GM23248 (cell line): ENCODE measurements around the gene ICA1.

ENCODE experiments used
- EZH2 ChIP-seq: fragments of 200-600 bp; sonication (generic); IDR thresholded peaks from 2 replicates; pipeline ENCODE4 v1.6.1; 2018; ENCODE audit warnings: antibody characterized with exemption, mild to moderate bottlenecking; ENCODE audit not compliant: insufficient read depth, poor library complexity, severe bottlenecking
- EZH2phosphoT487 ChIP-seq: fragments of 200-600 bp; sonication (generic); IDR thresholded peaks from 2 replicates; pipeline ENCODE4 v1.6.1; 2018; ENCODE audit warnings: antibody characterized with exemption, moderate library complexity, mild to moderate bottlenecking, low read depth; ENCODE audit not compliant: insufficient read depth

DNA sequence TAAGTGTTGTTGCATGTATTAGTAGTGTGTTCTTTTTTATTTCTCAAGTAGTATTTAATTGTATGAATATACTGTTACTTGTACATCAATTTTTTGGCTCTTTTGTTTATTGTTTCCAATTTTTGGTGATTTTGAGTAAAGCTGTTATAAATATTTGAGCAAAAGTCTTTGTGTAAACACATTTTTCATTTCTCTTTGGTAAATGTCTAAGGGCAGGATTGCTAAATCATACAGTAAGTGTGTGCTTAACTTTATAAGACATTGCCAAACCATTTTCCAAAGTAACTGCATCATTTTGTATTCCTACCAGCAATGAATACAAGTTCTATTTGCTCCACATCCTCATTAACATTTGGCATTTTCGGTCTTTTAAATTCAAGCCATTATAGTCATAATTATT lies 92.8 kb downstream of the ICA1 start:
- no peak for TF ChIP-seq EZH2
- TF ChIP-seq EZH2phosphoT487 = no peak
